HCT116 (cell line): ENCODE measurements around the gene SEMA7A. TPM values are rescaled to one million over a fixed set of nuclear protein-coding genes. Genes with fewer than 3 reads are reported as not detected.

Experiments used
- ATAC-seq: fragments of 200-7000 bp; cut with Tn5 transposase; 2 replicates; pipeline ENCODE4 v1.9.1; 2020; ENCODE audit warnings: mild to moderate bottlenecking, moderate library complexity
- BruUV-seq: library from RNA; stranded (reverse); fragments of 400-500 nt; replicated peaks from 2 replicates; lab custom pipeline; 2021; lab: Mats Ljungman, UMichigan
- CTCF ChIA-PET: fragments of 300-600 bp; sonication (Branson Sonifier 250); formaldehyde crosslinking; loops from one replicate; lab custom pipeline; 2021; ENCODE audit warnings: antibody characterized with exemption; lab: Charles Lee
- POLR2A ChIA-PET: fragments of 300-600, 350-600 bp; sonication (Branson Sonifier 250); formaldehyde crosslinking; loops from one replicate; lab custom pipeline; 2021; ENCODE audit warnings: antibody characterized with exemption; lab: Charles Lee
- RAD21 ChIA-PET, 2 experiments: fragments of 300-600 bp; sonication (Branson Sonifier 250); formaldehyde crosslinking; loops; one replicate each; lab custom pipeline; 2023; ENCODE audit warnings: low total read pairs in 2 of 2; ENCODE audit not compliant: uncharacterized antibody in 2 of 2, unreplicated experiment in 2 of 2, low non-redundant PET in 1 of 2; lab: Charles Lee
- DNase-seq: peaks from one replicate; pipeline ENCODE4 v3.0.0-alpha.2; 2010; ENCODE audit warnings: low read depth, low spot score
- H2AFZ ChIP-seq: fragments of 200-600 bp; shearing (Covaris generic), sonication (generic); 2 replicates; pipeline ENCODE4 v1.6.1; 2017; ENCODE audit warnings: low read depth, mixed run types, mixed read lengths, antibody characterized with exemption, low read length; ENCODE audit not compliant: poor library complexity, severe bottlenecking
- H3K27ac ChIP-seq: 2 replicates; pipeline ENCODE4 v1.5.1; 2012; ENCODE audit warnings: low read depth, low read length
- H3K27me3 ChIP-seq: fragments of 200-600 bp; sonication (generic); 2 replicates; pipeline ENCODE4 v1.6.1; 2016; ENCODE audit warnings: mixed run types, low read length, mixed read lengths; ENCODE audit not compliant: insufficient read depth
- H3K36me3 ChIP-seq, 2 experiments: fragments of 200-500 bp in 1 of 2; fragments of 200-600 bp in 1 of 2; sonication (Bioruptor generic) in 1 of 2; sonication (generic) in 1 of 2; 2 replicates each; pipeline versions ENCODE4 v1.5.1 to v1.6.1; 2014 to 2016; ENCODE audit warnings: low read length in 2 of 2, inconsistent platforms in 1 of 2, mixed read lengths in 1 of 2, mixed run types in 1 of 2; ENCODE audit not compliant: insufficient read depth in 2 of 2, control insufficient read depth in 1 of 2
- H3K4me1 ChIP-seq, 2 experiments: fragments of 200-600 bp in 1 of 2; sonication (generic) in 1 of 2; 2 replicates each; pipeline versions ENCODE4 v1.5.1 to v1.6.1; 2012 to 2017; ENCODE audit warnings: low read length in 2 of 2, inconsistent platforms in 1 of 2, mild to moderate bottlenecking in 1 of 2, mixed read lengths in 1 of 2, mixed run types in 1 of 2, moderate library complexity in 1 of 2; ENCODE audit not compliant: insufficient read depth in 2 of 2, control insufficient read depth in 1 of 2
- H3K4me2 ChIP-seq: fragments of 200-600 bp; sonication (generic); 2 replicates; pipeline ENCODE4 v1.6.1; 2017; ENCODE audit warnings: mixed run types, low read length, mixed read lengths
- H3K4me3 ChIP-seq, 2 experiments: fragments of 200-600 bp in 1 of 2; sonication (generic) in 1 of 2; replicated peaks in 1 of 2; 2 replicates each; pipeline ENCODE4 v1.5.1; 2011 to 2016; ENCODE audit warnings: low read length in 2 of 2, control low read depth in 1 of 2, low read depth in 1 of 2, mild to moderate bottlenecking in 1 of 2, mixed read lengths in 1 of 2, mixed run types in 1 of 2
- H3K79me2 ChIP-seq: fragments of 200-600 bp; sonication (generic); 2 replicates; pipeline ENCODE4 v1.6.1; 2017; ENCODE audit warnings: mild to moderate bottlenecking, mixed run types, low read length, moderate library complexity, mixed read lengths; ENCODE audit not compliant: insufficient read depth
- H3K9ac ChIP-seq: fragments of 200-600 bp; sonication (generic); 2 replicates; pipeline ENCODE4 v1.6.1; 2016; ENCODE audit warnings: low read length, mixed read lengths
- H3K9me2 ChIP-seq: fragments of 200-600 bp; sonication (generic), shearing (Covaris generic); 2 replicates; pipeline ENCODE4 v1.6.1; 2017; ENCODE audit warnings: mixed run types, mild to moderate bottlenecking, moderate library complexity; ENCODE audit not compliant: insufficient read depth
- H3K9me3 ChIP-seq, 2 experiments: fragments of 200-500 bp in 1 of 2; fragments of 200-600 bp in 1 of 2; sonication (Bioruptor generic) in 1 of 2; sonication (generic) in 1 of 2; 2 replicates each; pipeline ENCODE4 v1.6.1; 2014 to 2017; ENCODE audit warnings: low read length in 2 of 2, mixed read lengths in 2 of 2, inconsistent platforms in 1 of 2, low read depth in 1 of 2, mild to moderate bottlenecking in 1 of 2, mixed run types in 1 of 2, moderate library complexity in 1 of 2; ENCODE audit not compliant: control insufficient read depth in 1 of 2, insufficient read depth in 1 of 2
- H4K20me1 ChIP-seq: fragments of 200-600 bp; sonication (generic), shearing (Covaris generic); 2 replicates; pipeline ENCODE4 v1.6.1; 2017; ENCODE audit warnings: mixed run types, mild to moderate bottlenecking, moderate library complexity; ENCODE audit not compliant: insufficient read depth
- EZH2phosphoT487 ChIP-seq: fragments of 200-600 bp; IDR thresholded peaks from 2 replicates; pipeline ENCODE4 v1.6.1; 2018; ENCODE audit warnings: antibody characterized with exemption, borderline replicate concordance
- MAX ChIP-seq: IDR thresholded peaks from 2 replicates; pipeline ENCODE4 v1.6.1; 2012
- POLR2A ChIP-seq: IDR thresholded peaks from 2 replicates; pipeline ENCODE4 v1.7.0; 2011; ENCODE audit warnings: borderline replicate concordance; ENCODE audit not compliant: insufficient read depth, insufficient read length; ENCODE audit errors: extremely low read depth
- POLR2AphosphoS5 ChIP-seq: IDR thresholded peaks from 2 replicates; pipeline ENCODE4 v1.6.1; 2011; ENCODE audit warnings: mild to moderate bottlenecking, low read depth, low read length, moderate library complexity
- SIN3A ChIP-seq: IDR thresholded peaks from 2 replicates; pipeline ENCODE4 v1.6.1; 2012; ENCODE audit warnings: low read depth
- SP1 ChIP-seq: IDR thresholded peaks from 2 replicates; pipeline ENCODE4 v1.6.1; 2012; ENCODE audit warnings: low read depth
- SRF ChIP-seq: IDR thresholded peaks from 2 replicates; pipeline ENCODE4 v1.6.1; 2012; ENCODE audit warnings: low read depth
- ZBTB33 ChIP-seq: IDR thresholded peaks from 2 replicates; pipeline ENCODE4 v1.6.1; 2011; ENCODE audit warnings: mild to moderate bottlenecking, low read length, moderate library complexity; ENCODE audit not compliant: insufficient replicate concordance; ENCODE audit errors: extremely low read depth
- ZNF274 ChIP-seq: fragments of 200-500 bp; sonication (Bioruptor generic); IDR thresholded peaks from 2 replicates; pipeline ENCODE4 v1.6.1; 2014; ENCODE audit warnings: mild to moderate bottlenecking, low read depth, low read length, inconsistent platforms
- intact Hi-C: fragments of 100-400 bp; cut with micrococcal nuclease; formaldehyde crosslinking; loops from 2 replicates; pipeline ENCODE4 v1.10.0; 2022
- total RNA-seq: library from RNA; stranded (reverse); gene quantifications from one replicate; pipeline ENCODE4 v1.2.1, GENCODE V29; 2021; ENCODE audit not compliant: unreplicated experiment
- TF ChIP-seq, protein P1 (sequence below): IDR thresholded peaks from 2 replicates; pipeline ENCODE4 v1.6.1; 2012

The SEMA7A gene
- total RNA-seq, 1 experiment from 2014 or later, result 13.8 TPM

- no peak for TF ChIP-seq ZBTB33
- TF ChIP-seq MAX, result no peak
- no peak for TF ChIP-seq SRF
- TF ChIP-seq, protein P1, sequence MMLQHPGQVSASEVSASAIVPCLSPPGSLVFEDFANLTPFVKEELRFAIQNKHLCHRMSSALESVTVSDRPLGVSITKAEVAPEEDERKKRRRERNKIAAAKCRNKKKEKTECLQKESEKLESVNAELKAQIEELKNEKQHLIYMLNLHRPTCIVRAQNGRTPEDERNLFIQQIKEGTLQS, result no peak
- TF ChIP-seq POLR2A, result no peak
- TF ChIP-seq SP1, result no peak
Observed at GRCh38 chr15:74422652-74423430, 10.9 kb downstream of the SEMA7A start (continued).

DNA sequence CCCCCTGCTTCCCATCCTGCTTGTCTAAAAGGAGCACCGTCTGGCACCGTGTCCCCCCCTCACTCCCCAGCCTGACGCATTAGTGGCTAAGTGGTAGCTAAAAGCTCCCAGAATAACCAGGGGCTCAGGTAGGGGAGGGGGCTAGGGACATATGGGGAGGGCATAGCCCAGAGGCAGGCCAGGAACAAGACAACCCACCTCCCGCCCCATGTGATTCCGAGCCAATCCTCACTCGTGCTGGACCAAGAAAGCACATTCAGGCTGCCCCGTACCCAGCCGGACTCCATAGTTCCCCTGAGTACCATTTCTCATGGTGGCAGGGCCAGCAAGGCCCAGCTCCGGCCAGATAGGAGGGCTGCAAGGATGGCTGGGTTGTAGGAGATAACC is 11.5 kb downstream of the SEMA7A start:
- RAD21 ChIA-PET, result no interaction called here
- BruUV-seq, result no TSS peak
- ATAC-seq, result no peak
- CTCF ChIA-PET, result no interaction called here
- Histone ChIP-seq H3K9me3 (no peaks in the 10 kb centered on the region), H2AFZ (no peak overlapping the region), H3K4me2 (peak overlapping the region; percentile 67), H3K4me3 (no peak overlapping the region; a peak in 1 of 4 replicates), H4K20me1 (no peaks in the 10 kb centered on the region), H3K79me2 (peaks cover 99% of the 10 kb centered on the region), H3K9ac (peak overlapping the region; percentile 60), H3K9me2 (no peaks in the 10 kb centered on the region), H3K4me1 (peaks cover 75 to 95% of the 10 kb centered on the region in 2 experiments), H3K27ac (peak overlapping the region; percentile 90), H3K36me3 (peaks cover 0 to 10% of the 10 kb centered on the region in 2 experiments; a peak in 2 of 4 replicates), H3K27me3 (no peaks in the 10 kb centered on the region)
- no peak for DNase-seq
- TF ChIP-seq EZH2phosphoT487 (no peak), SIN3A (no peak), MAX (no peak), ZNF274 (no peak), POLR2AphosphoS5 (no peak)
- intact Hi-C loops, result no loop called here
- POLR2A ChIA-PET, result no interaction called here
